NT2/D1 (cell line): ENCODE data around the gene DPH3.

Experiments
- SUZ12 ChIP-seq: IDR thresholded peaks from 2 replicates; pipeline ENCODE4 v1.6.1; 2011; ENCODE audit not compliant: insufficient read length, insufficient read depth; ENCODE audit errors: extremely low read depth
- YY1 ChIP-seq: IDR thresholded peaks from 2 replicates; pipeline ENCODE4 v1.6.1; 2011; ENCODE audit not compliant: insufficient read length, insufficient read depth
- ZNF274 ChIP-seq: IDR thresholded peaks from 2 replicates; pipeline ENCODE4 v1.6.1; 2011; ENCODE audit warnings: mild to moderate bottlenecking, low read depth, low read length

GRCh38 chr3:16242177-16242576 is 22.6 kb downstream of the DPH3 start:
- TF ChIP-seq ZNF274 (no peak), SUZ12 (no peak), YY1 (no peak)
